SW480 (cell line): ENCODE data around the gene UVSSA.
"Not testable (repeated sequence)": the region's sequence is repeated elsewhere in the genome, so short reads cannot be mapped to it uniquely, and the experiment has no call there.

Experiments
- DNase-seq: peaks from one replicate; pipeline ENCODE4 v3.0.0-alpha.2; 2016; ENCODE audit warnings: low spot score

The UVSSA gene

DNA sequence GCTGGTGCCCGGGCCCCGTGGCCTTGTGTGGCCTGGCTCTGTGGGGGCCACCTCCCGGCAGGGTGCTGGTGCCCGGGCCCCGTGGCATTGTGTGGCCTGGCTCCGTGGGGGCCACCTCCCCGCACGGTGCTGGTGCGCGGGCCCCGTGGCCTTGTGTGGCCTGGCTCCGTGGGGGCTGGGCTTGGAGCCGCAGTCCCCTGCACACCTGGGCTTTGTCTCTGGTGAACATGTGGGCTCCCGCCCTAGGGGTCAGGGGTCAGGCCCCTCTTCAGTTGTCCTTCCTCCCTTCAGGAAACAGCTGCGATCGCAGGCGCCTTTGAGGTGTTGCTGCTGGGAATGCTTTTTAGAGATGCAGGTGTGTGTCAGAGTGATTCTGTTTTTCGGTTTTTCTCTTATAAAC, 17.2 kb downstream of the UVSSA start:
- DNase-seq = no peak

DNA sequence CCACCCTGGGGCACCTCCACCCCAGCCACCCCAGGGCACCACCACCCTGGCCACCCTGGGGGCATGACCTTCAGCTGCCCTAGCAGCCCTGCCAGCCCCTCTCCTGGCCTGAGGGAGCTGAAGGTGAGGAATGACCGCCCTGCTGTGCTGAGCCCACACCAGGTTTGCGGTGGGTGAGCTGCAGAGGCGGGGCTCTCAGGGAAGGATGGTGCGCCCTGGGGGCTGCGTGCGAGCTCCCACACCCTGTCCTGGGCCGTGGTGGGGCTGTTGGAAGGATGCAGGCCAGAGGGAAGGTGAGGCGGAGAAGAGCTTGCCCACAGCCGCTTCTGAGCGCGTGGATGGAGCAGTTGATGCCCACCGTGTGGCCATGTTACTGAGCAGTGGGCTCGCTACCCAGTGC, 17.7 kb downstream of the UVSSA start:
- no peak for DNase-seq

GRCh38 chr4:1365271-1366178, 18.5 kb downstream of the UVSSA start:
- DNase-seq = peak; percentile 66

- DNase-seq = no peak
Observed at GRCh38 chr4:1366371-1367229, 19.6 kb downstream of the UVSSA start.

GRCh38 chr4:1367230-1367935, 20.4 kb downstream of the UVSSA start:
- DNase-seq = no peak

DNA sequence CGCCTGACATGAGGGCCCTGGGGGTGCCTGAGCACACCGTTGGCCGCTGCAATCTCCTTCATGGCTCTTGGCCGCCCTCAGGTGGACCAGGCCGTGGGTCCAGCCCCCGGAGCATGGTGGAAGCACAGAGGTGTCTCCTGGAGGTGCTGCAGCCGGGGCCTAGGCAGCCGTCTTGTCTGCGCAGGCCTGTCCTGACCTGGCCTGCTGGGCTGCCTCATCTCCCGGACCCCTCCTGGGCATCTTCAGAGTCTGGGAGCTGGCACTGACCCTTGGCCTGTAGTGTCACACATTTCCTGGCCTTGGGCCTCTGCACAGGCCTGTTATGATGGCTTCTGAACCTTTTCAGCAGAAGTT, 20.9 kb downstream of the UVSSA start:
- DNase-seq = no peak

- DNase-seq = no peak
Observed at GRCh38 chr4:1368421-1369090, 21.5 kb downstream of the UVSSA start.

DNA sequence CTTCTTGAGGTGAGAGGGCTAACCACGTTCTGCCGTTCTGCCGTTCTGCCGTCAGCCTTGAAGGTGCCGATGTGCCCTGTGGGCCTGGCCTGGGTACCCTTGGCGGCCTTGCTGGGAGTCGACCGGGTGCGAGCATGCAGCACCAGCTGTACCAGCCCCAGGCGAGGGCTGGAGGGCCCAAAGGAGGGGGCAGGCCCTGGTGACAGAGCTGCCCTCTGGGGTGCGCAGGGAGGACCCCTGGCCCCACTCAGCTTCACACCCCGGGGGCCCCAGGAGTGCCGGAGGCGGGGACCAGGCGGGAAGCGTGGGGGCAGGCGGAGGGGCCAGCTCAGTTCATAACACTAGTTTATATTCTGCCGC, 22.1 kb downstream of the UVSSA start:
- no peak for DNase-seq

DNA sequence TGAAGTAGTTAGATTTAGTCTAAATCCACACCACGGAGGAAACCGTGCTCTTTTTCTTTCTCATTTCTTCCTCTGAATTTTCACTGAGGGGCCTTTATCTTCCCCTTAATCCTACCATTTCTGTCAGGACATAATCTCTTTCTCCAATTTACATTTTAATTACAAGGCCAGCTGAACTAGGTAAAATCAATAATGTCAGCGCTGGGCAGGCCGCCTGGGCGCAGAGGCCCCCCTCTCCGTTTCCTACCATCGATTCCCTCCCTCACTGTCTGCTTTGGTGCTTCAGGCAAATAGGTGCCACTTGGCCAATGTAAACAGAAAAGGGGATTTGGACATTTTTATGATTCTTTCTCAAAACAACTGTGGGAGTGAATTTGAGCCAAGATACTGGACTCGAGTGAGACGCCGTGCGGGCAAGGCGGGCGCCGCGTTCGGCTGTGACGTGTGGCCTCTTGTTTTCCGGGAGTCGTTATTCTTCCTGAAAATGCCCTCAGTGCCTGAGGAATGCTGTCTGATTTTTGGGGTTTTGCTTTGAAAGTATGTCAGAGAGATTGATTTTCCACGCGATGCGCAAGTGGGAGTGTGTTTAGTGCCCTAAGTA, 22.6 kb downstream of the UVSSA start:
- DNase-seq = no peak

DNA sequence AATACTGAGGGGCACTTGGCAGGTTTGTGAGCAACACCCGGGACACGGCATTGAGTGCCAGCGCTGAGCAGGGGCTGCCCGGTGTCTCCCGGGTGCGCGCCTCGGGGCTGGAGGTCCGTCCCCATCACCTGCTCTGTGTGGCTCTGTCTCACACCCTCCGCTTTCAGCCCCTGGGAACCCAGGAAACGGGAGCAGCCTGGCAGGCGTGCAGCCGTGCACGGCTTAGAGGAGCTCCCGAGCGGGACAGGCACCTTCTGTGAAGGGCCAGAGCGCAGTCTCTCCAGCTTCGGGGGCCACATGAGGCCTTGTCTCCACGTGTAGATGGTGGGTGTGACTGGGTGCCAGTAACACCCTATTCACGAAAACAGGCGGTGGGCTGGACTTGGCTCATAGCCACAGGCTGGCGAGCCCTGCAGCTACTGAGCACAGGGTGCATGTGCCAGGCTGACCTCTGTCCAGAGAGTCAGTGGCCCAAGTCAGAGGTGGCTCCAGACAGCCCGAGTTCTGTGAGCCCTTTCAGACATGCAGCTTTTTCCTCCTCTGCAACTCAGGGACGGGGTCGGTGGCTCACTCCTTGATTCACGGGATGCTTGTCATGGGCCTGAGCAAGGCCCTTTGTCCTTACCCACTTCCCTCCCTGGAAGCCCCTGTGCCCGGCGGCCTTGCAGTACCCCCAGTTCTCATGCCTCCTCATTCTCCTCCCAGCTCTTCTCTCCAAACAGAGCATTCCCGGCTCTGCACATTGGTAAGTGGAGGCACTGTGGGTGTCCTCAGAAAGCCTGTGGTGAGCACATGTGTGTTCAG, 23.5 kb downstream of the UVSSA start:
- no peak for DNase-seq

- DNase-seq = no peak
Observed at GRCh38 chr4:1371176-1372165, 24.5 kb downstream of the UVSSA start.

- DNase-seq = not testable (repeated sequence)
Observed at GRCh38 chr4:1372576-1372975, 25.6 kb downstream of the UVSSA start.

- no peak for DNase-seq
Observed at GRCh38 chr4:1373892-1374705, 27.1 kb downstream of the UVSSA start.

DNA sequence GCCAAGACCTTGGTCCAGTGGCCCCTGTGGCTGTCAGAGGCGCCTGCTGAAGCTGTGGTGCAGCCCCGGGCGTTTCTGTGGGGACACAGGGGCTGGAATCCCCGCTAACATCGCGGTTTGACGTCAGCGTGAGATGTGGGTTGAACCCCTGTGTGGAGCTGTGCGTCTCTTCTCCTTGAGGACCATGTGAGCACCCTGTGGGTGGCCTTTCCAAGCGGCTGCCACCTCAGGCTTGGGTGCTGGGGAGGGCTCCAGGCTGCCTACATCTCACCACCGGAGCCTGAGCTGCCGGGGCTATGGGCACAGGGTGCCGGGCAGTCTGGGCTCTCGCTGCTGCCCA, 27.7 kb downstream of the UVSSA start:
- no peak for DNase-seq

DNA sequence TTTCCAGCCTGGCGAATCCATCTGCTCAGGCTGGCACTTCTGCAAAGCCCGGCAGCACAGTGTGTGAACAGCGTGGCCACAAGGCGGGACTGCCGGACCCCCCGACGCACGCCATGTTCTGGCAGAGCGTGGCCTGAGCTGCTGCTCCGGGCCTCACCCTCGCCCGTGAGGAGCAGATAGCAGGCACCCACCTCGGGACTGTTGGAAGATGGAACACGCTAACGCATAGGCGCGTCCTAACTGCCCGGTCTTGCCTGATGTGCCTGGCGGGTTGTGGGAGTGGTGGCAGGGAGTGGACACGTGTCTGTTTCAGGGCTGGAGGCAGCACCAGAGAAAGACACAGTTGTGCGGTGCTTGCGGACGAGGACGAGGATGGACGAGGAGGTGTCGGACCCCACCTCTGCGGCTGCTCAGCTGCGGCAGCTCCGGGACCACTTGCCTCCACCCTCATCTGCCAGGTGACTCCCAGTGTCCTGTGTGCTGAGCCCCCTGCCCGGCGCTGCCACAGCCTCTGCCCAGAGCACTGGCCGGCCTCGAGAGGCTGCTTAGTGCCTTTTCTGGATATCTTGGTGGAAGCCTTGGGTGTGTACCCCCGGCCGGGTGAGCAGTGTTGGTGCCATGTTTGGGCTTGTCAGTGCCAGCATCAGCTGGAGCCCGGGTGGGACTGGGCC, 28.2 kb downstream of the UVSSA start:
- DNase-seq = no peak

DNA sequence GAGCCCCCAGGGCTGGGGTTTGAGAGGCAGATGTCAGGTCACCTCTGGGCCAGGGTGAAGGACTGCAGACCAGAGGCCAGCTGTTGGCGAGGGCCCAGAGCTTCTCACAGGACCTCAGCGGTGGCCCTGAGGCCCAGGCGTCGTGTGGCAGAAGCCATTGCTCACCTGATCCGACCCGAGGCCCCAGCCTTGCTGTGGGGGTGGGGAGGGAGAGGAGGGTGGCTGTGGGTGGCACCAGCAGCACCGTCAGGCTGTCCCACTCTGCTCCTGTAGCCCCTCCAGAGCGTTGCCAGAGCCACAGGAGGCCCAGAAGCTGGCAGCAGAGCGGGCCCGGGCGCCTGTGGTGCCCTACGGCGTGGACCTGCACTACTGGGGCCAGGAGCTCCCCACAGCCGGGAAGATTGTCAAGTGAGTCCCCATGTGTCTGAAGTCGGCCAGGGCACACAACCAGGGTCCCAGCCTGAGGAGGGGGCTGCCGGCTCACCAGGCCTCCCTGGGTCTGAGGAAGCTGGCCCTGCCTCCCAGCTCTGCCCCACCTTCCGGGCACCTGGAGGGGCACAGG, 28.8 kb downstream of the UVSSA start:
- DNase-seq = no peak

DNA sequence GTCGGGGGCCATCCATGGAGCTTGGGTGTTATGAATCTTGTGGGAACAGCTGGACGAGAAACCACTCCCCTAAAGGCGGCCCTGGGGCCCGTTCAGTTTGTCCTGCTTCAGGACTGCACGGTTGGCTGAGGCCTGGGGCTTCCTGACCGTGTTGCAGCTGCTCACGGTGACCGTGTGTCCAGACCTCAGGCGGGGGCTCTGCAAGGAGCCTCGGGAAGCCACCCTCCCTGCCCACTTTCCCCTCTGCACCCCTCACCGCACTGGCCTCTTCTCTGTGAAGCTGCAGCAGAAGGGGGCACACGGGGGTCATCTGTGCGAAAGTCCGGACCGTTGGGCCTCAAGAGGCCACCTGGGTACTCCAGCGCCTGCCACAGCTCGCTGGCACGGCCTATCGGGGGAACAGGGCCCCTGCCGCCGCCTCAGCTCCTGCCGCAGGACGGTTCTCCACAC, 29.4 kb downstream of the UVSSA start:
- no peak for DNase-seq
